Heart left ventricle (tissue), 13 donors: Measurements from ENCODE around the gene ST7.

Experiments
- CTCF ChIP-seq, 12 donors: fragments of 200-600 bp; sonication (generic) in 4 of 12; IDR thresholded peaks; one replicate each; pipeline versions ENCODE4 v1.5.0 to v1.8.0; 2018 to 2022; ENCODE audit warnings: antibody characterized with exemption in 12 of 12, mild to moderate bottlenecking in 5 of 12
- POLR2A ChIP-seq, 2 donors: fragments of 450-650 bp; IDR thresholded peaks; one replicate each; pipeline ENCODE4 v1.6.1; 2017; ENCODE audit warnings: antibody characterized with exemption in 2 of 2, mild to moderate bottlenecking in 2 of 2, moderate library complexity in 2 of 2
- donor health status: ischemic (EF 13 %, LVEDD 7.1; RV severe dilation, severe dysfunction).
- donor health status: DM: no; HTN: yes; CAD: no.
- donor health status: DM: no; HTN: no; CAD: no.
- donor health status: ischemic (EF 25% LVEDD 6.9; RV normal size, moderate dysfunction).
- donor health status: ischemic (EF 25% LVEDD 5.7; RV mildly dilated, moderate dysfunction).
- donor health status: ischemic (EF 35%, LVEDD 5.7; RV mildly dilated, moderate dysfunction).
- donor health status: nonischemic (EF 11% LVEDD 7.7; RV severe dilation, severe dysfunction).
- donor health status: DM: yes; HTN: yes; CAD: no.
- donor health status: PGD.
- donor health status: ischemic (EF 29% LVEDD 5.4; RV normal size, mild dysfunction).
- donor health status: nonischemic (EF 23%, LVEDD 6.1; RV moderate dilation, normal function).

- TF ChIP-seq CTCF (IDR thresholded peaks at IDR 0.05) (no peak), POLR2A (IDR thresholded peaks at IDR 0.05) (no peak)
Observed at GRCh38 chr7:117279203-117279602, 325.9 kb downstream of the ST7 start.
